ENCODE data around the gene GCSAM. TPM values are rescaled to one million over a fixed set of nuclear protein-coding genes. Genes with fewer than 3 reads are reported as not detected.

The GCSAM gene
- total RNA-seq, 4 donors from 2014 or later, result 0.52 to 1.8 (median 0.91) TPM; not detected in 1

DNA sequence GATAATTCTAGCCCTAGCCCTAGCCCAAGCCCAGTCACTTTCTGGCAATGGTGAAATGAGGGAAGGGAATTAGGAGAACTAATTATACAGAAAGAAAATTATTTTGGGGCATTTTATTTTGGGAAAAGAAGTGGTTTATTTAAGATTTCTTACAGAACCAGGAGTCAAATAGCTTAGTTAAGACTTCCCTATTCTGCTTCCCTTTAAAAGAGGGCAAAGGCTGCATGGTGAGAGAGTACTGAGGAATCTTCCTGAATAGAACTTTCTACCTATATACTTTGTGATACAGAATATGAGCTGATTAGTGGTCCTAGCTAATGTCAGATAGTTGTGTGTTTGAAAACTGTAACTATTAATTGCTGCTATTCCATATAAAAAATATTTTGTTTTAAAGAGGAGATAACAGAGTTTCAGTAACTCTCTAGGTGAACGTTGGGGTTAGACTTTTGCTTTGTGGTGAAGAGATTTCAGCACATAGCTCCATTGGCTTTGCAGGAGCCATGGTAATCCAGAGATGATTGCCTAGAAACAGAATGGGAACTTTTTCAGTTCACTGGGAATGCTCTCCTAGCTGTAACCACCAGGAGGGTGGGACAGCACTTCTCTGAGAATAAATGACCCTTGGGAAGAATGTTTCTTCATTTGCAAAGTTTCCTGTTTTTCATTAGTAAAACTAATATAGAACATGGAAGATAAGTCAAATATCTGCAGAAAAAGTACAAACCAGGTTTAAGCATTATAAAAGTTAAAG, 5.3 kb upstream of the GCSAM start:
- no peak for TF ChIP-seq POLR2A (IDR thresholded peaks at IDR 0.05)
- TF ChIP-seq, protein P1, sequence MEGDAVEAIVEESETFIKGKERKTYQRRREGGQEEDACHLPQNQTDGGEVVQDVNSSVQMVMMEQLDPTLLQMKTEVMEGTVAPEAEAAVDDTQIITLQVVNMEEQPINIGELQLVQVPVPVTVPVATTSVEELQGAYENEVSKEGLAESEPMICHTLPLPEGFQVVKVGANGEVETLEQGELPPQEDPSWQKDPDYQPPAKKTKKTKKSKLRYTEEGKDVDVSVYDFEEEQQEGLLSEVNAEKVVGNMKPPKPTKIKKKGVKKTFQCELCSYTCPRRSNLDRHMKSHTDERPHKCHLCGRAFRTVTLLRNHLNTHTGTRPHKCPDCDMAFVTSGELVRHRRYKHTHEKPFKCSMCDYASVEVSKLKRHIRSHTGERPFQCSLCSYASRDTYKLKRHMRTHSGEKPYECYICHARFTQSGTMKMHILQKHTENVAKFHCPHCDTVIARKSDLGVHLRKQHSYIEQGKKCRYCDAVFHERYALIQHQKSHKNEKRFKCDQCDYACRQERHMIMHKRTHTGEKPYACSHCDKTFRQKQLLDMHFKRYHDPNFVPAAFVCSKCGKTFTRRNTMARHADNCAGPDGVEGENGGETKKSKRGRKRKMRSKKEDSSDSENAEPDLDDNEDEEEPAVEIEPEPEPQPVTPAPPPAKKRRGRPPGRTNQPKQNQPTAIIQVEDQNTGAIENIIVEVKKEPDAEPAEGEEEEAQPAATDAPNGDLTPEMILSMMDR (IDR thresholded peaks at IDR 0.05), result no peak
- intact Hi-C loops (cut with DNase I; ENCODE audit: low total_unique reads), result no loop called here
- H3K4me3 ChIP-seq (ENCODE audit: low read depth, poor library complexity, severe bottlenecking), result no peak overlapping the region
- 42 to 64% methylated on average over 1 of the region's 1 CpG for WGBS, 2 donors
- no peak for DNase-seq (ENCODE audit: low spot score in 2 of 2)

- TF ChIP-seq POLR2A (IDR thresholded peaks at IDR 0.05), result no peak
- TF ChIP-seq, protein P1 (IDR thresholded peaks at IDR 0.05), result no peak
- intact Hi-C loops (cut with DNase I; ENCODE audit: low total_unique reads), result no loop called here
- no peak overlapping the region for H3K4me3 ChIP-seq (ENCODE audit: low read depth, poor library complexity, severe bottlenecking)
- no peak for DNase-seq (ENCODE audit: low spot score in 2 of 2)
- 58 to 62% methylated on average over 4 of the region's 4 CpGs for WGBS, 2 donors
Observed at GRCh38 chr3:112137781-112138180, 4.7 kb upstream of the GCSAM start.

GRCh38 chr3:112136959-112137693, 4.1 kb upstream of the GCSAM start:
- 29 to 33% methylated on average over 5 of the region's 5 CpGs for WGBS, 2 donors
- DNase-seq (ENCODE audit: low spot score in 2 of 2), result no peak
- intact Hi-C loops (cut with DNase I; ENCODE audit: low total_unique reads), result no loop called here
- TF ChIP-seq, protein P1 (IDR thresholded peaks at IDR 0.05), result no peak
- no peak for TF ChIP-seq POLR2A (IDR thresholded peaks at IDR 0.05)
- no peak overlapping the region for H3K4me3 ChIP-seq (ENCODE audit: low read depth, poor library complexity, severe bottlenecking)

GRCh38 chr3:112136046-112136445, 3.0 kb upstream of the GCSAM start:
- intact Hi-C loops (cut with DNase I; ENCODE audit: low total_unique reads), result no loop called here
- TF ChIP-seq POLR2A (IDR thresholded peaks at IDR 0.05), result no peak
- TF ChIP-seq, protein P1 (IDR thresholded peaks at IDR 0.05), result no peak
- no peak for DNase-seq (ENCODE audit: low spot score in 2 of 2)
- H3K4me3 ChIP-seq (ENCODE audit: low read depth, poor library complexity, severe bottlenecking), result no peak overlapping the region
- 61 to 79% methylated on average over 1 of the region's 1 CpG for WGBS, 2 donors

GRCh38 chr3:112134335-112135124, 1.5 kb upstream of the GCSAM start:
- TF ChIP-seq POLR2A (IDR thresholded peaks at IDR 0.05), result no peak
- TF ChIP-seq, protein P1 (IDR thresholded peaks at IDR 0.05), result no peak
- intact Hi-C loops (cut with DNase I; ENCODE audit: low total_unique reads), result no loop called here
- no peak overlapping the region for H3K4me3 ChIP-seq (ENCODE audit: low read depth, poor library complexity, severe bottlenecking)
- 69 to 70% methylated on average over 8 of the region's 8 CpGs for WGBS, 2 donors
- DNase-seq (ENCODE audit: low spot score in 2 of 2), result no peak

All from lower leg skin (tissue), 4 donors.